ENCODE data around the gene PHAF1. TPM values are rescaled to one million over a fixed set of nuclear protein-coding genes. Genes with fewer than 3 reads are reported as not detected.
A peak's percentile ranks its signal among the peaks of the same experiment; 100 is the strongest.

PHAF1 gene
- total and polyA plus RNA-seq, 2 donors (not counting 1 experiment from before 2014, with no cell fraction given) = 18.8 to 20.7 TPM

- H3K4me1 Mint-ChIP-seq = peaks cover 48% of the 10 kb centered on the region
- no peak overlapping the region for H3K27ac Mint-ChIP-seq
- ChIA-PET POLR2A (interaction anchor here (0.5 to 1.0 kb wide), 4 partner anchors 9 to 239 kb away, joined by 3 to 9 read pairs (median 4); no protein-coding TSS in a partner anchor), CTCF (interaction anchor here (0.6 to 2.6 kb wide), 61 partner anchors 9 to 597 kb away, joined by 3 to 27 read pairs (median 4); partner anchors contain the start of genes ATP6V0D1, CBFB, CES3 and NOL3)
- Histone ChIP-seq H3K4me1 (ENCODE audit: control insufficient read depth in 2 of 2, insufficient read depth in 2 of 2, low read length in 2 of 2) (peaks cover 37 to 46% of the 10 kb centered on the region in 2 donors), H3K27me3 (replicated peaks in 1 of 4; ENCODE audit: control extremely low read depth in 1 of 4, control insufficient read depth in 3 of 4, insufficient read depth in 4 of 4, low read length in 3 of 4) (peaks cover 0 to 25% (median 7%) of the 10 kb centered on the region in 4 experiments), H3K36me3 (replicated peaks in 1 of 2; ENCODE audit: control extremely low read depth in 1 of 2, control insufficient read depth in 1 of 2, extremely low read depth in 1 of 2, insufficient read depth in 2 of 2, low read length in 1 of 2) (no peaks in the 10 kb centered on the region), H4K20me1 (ENCODE audit: control insufficient read depth, insufficient read depth, low read length, poor library complexity, severe bottlenecking) (peaks cover 51% of the 10 kb centered on the region), H3K9me3 (ENCODE audit: control extremely low read depth in 1 of 3, control insufficient read depth in 2 of 3, insufficient read depth in 1 of 3, low read length in 2 of 3) (peaks cover 0 to 10% (median 0%) of the 10 kb centered on the region in 3 donors), H2AFZ (ENCODE audit: insufficient read depth, low read depth, low read length, poor library complexity, severe bottlenecking) (peak overlapping the region; percentile 9), H3K4me2 (replicated peaks; ENCODE audit: low read depth, low read length, poor library complexity, severe bottlenecking) (peak overlapping the region; percentile 71), H3K4me3 (ENCODE audit: control extremely low read depth in 1 of 5, extremely low read depth in 1 of 5, insufficient read depth in 1 of 5, low read depth in 2 of 5, low read length in 4 of 5) (peak overlapping the region in 2 of 5 experiments; percentile 8 to 29), H3K79me2 (ENCODE audit: control insufficient read depth, insufficient read depth, low read length) (no peaks in the 10 kb centered on the region), H3K27ac (ENCODE audit: low read length in 2 of 2) (no peak overlapping the region), H3K9ac (ENCODE audit: low read length) (no peak overlapping the region)
- peak overlapping the region; percentile 72 for H3K4me3 Mint-ChIP-seq
- peak; percentile 35 for DNase-seq
- WGBS (ENCODE audit: insufficient coverage) = 56% methylated on average over 53 of the region's 61 CpGs
- H3K27me3 Mint-ChIP-seq = peaks cover 4% of the 10 kb centered on the region
- no peak for ATAC-seq (ENCODE audit: low read depth)
- no peaks in the 10 kb centered on the region for H3K9me3 Mint-ChIP-seq (ENCODE audit: insufficient read depth)
- intact Hi-C loops (cut with micrococcal nuclease) = loop anchor here (1.0 to 2.0 kb wide), 4 partner anchors 45 to 207 kb away; partner anchors contain the start of gene PHAF1
- no peak for TF ChIP-seq EZH2 (IDR thresholded peaks at IDR 0.05; ENCODE audit: borderline replicate concordance, insufficient read depth, low read depth, low read length, poor library complexity, severe bottlenecking)
- no peak for TF ChIP-seq CTCF (IDR thresholded peaks at IDR 0.05)
Measured at GRCh38 chr16:67154578-67155294, 45.0 kb downstream of the PHAF1 start.
